ENCODE results near the gene LRP1B.

DNA sequence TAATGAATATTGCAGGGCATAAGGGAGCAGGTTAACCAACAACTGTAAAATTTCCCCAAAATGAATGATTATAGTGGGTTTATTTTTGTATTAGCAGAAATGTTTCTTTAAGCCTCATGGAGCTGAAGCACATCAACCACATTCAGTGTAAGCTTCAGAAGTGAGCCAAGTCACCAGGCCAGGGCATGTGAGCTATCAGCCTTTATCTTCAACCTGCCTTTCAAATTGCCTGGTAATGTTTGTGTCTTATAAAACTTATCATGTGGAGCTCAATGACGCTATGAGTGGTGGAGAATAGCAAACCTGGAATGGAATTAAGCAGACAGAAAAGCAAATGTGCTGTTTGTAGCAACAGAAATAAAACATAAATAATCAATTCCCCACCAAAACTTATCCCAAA lies 1068.4 kb downstream of the LRP1B start:
- TF ChIP-seq, protein P1, sequence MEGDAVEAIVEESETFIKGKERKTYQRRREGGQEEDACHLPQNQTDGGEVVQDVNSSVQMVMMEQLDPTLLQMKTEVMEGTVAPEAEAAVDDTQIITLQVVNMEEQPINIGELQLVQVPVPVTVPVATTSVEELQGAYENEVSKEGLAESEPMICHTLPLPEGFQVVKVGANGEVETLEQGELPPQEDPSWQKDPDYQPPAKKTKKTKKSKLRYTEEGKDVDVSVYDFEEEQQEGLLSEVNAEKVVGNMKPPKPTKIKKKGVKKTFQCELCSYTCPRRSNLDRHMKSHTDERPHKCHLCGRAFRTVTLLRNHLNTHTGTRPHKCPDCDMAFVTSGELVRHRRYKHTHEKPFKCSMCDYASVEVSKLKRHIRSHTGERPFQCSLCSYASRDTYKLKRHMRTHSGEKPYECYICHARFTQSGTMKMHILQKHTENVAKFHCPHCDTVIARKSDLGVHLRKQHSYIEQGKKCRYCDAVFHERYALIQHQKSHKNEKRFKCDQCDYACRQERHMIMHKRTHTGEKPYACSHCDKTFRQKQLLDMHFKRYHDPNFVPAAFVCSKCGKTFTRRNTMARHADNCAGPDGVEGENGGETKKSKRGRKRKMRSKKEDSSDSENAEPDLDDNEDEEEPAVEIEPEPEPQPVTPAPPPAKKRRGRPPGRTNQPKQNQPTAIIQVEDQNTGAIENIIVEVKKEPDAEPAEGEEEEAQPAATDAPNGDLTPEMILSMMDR (IDR thresholded peaks at IDR 0.05 in 4 of 5, conservative IDR thresholded peaks at IDR 0.05 in 1 of 5): no peak
- no peak for TF ChIP-seq POLR2A (IDR thresholded peaks at IDR 0.05)
